H1 (cell line): ENCODE results near the gene FBH1. TPM values are rescaled to one million over a fixed set of nuclear protein-coding genes. Genes with fewer than 3 reads are reported as not detected.

Experiments
- CTCF ChIA-PET: fragments of 300-600 bp; sonication (Branson Sonifier 250); formaldehyde crosslinking; loops from one replicate; lab custom pipeline; 2021; ENCODE audit not compliant: partially characterized antibody; lab: Charles Lee
- POLR2A ChIA-PET: fragments of 300-600 bp; sonication (Branson Sonifier 250); formaldehyde crosslinking; loops from one replicate; lab custom pipeline; 2021; ENCODE audit warnings: inconsistent platforms; ENCODE audit not compliant: partially characterized antibody; lab: Charles Lee
- DNase-seq, 2 experiments: peaks; one replicate each; pipeline versions ENCODE4 v3.0.0 to v3.0.0-alpha.2; 2010 to 2022; ENCODE audit warnings: low spot score in 2 of 2, low read depth in 1 of 2, mixed read lengths in 1 of 2
- FAIRE-seq: peaks from 2 replicates; lab custom pipeline; 2011; peaks lifted over from hg19 to GRCh38; lab: Jason Lieb, UNC
- H2AFZ ChIP-seq: 2 replicates; pipeline ENCODE4 v1.8.1; 2012; ENCODE audit warnings: low read length, inconsistent platforms
- H2AK5ac ChIP-seq: 2 replicates; pipeline ENCODE4 v1.6.1; 2013; ENCODE audit warnings: low read depth, low read length
- H2BK120ac ChIP-seq: replicated peaks from 2 replicates; pipeline ENCODE3; 2013; ENCODE audit warnings: low read depth, low read length, inconsistent platforms
- H2BK12ac ChIP-seq: 2 replicates; pipeline ENCODE4 v1.6.1; 2013; ENCODE audit warnings: low read depth, low read length
- H2BK15ac ChIP-seq: 2 replicates; pipeline ENCODE4 v1.6.1; 2013; ENCODE audit warnings: low read length
- H2BK20ac ChIP-seq: 2 replicates; pipeline ENCODE4 v1.6.1; 2013; ENCODE audit warnings: low read length
- H2BK5ac ChIP-seq: 2 replicates; pipeline ENCODE4 v1.6.1; 2013; ENCODE audit warnings: low read depth, low read length
- H3K14ac ChIP-seq: 2 replicates; pipeline ENCODE4 v1.6.1; 2013; ENCODE audit warnings: inconsistent platforms; ENCODE audit not compliant: insufficient read length
- H3K18ac ChIP-seq: 2 replicates; pipeline ENCODE4 v1.6.1; 2013; ENCODE audit warnings: low read length; ENCODE audit errors: extremely low read depth
- H3K23ac ChIP-seq: 2 replicates; pipeline ENCODE4 v1.6.1; 2013; ENCODE audit warnings: inconsistent platforms; ENCODE audit not compliant: insufficient read length
- H3K23me2 ChIP-seq: 2 replicates; pipeline ENCODE4 v1.6.1; 2013; ENCODE audit warnings: low read depth, low read length
- H3K27ac ChIP-seq: 2 replicates; pipeline ENCODE4 v1.6.1; 2011; ENCODE audit warnings: low read depth, low read length, inconsistent platforms
- H3K27me3 ChIP-seq, 4 experiments: replicated peaks in 1 of 4; 1 replicate in 1 of 4; 2 replicates in 3 of 4; pipeline versions ENCODE4 v1.6.1 to v1.8.1; 2011 to 2013; ENCODE audit warnings: low read length in 3 of 4, mild to moderate bottlenecking in 3 of 4, inconsistent platforms in 2 of 4, mixed read lengths in 2 of 4, moderate library complexity in 1 of 4; ENCODE audit not compliant: control insufficient read depth in 3 of 4, insufficient read depth in 3 of 4; ENCODE audit errors: extremely low read depth in 1 of 4
- H3K36me3 ChIP-seq, 4 experiments: 2 replicates each; pipeline versions ENCODE4 v1.6.1 to v1.8.1; 2011 to 2013; ENCODE audit warnings: mild to moderate bottlenecking in 4 of 4, low read length in 3 of 4, moderate library complexity in 2 of 4, control low read depth in 1 of 4, inconsistent platforms in 1 of 4; ENCODE audit not compliant: insufficient read depth in 4 of 4, control insufficient read depth in 2 of 4
- H3K4ac ChIP-seq: replicated peaks from 2 replicates; pipeline ENCODE3; 2013; ENCODE audit warnings: low read length, low read depth, mixed read lengths, inconsistent platforms; ENCODE audit not compliant: insufficient read length
- H3K4me1 ChIP-seq, 4 experiments: replicated peaks in 1 of 4; 1 replicate in 1 of 4; 2 replicates in 3 of 4; pipeline versions ENCODE4 v1.6.1 to v1.8.1; 2011 to 2013; ENCODE audit warnings: low read length in 3 of 4, inconsistent platforms in 2 of 4, mixed read lengths in 1 of 4; ENCODE audit not compliant: insufficient read depth in 4 of 4, control insufficient read depth in 3 of 4
- H3K4me2 ChIP-seq, 2 experiments: 2 replicates each; pipeline versions ENCODE4 v1.6.1 to v1.8.1; 2011 to 2013; ENCODE audit warnings: low read depth in 2 of 2, low read length in 2 of 2, control low read depth in 1 of 2, inconsistent platforms in 1 of 2, mild to moderate bottlenecking in 1 of 2; ENCODE audit not compliant: insufficient read depth in 1 of 2
- H3K4me3 ChIP-seq, 4 experiments: fragments of 200-600, 300-600 bp in 1 of 4; sonication (generic), shearing (Covaris generic), sonication (Bioruptor Twin) in 1 of 4; 2 replicates each; pipeline versions ENCODE4 v1.5.1 to v1.8.1; 2011 to 2016; ENCODE audit warnings: low read length in 4 of 4, low read depth in 3 of 4, control low read depth in 2 of 4, inconsistent platforms in 2 of 4, mild to moderate bottlenecking in 2 of 4, mixed read lengths in 1 of 4, moderate library complexity in 1 of 4; ENCODE audit not compliant: insufficient read depth in 2 of 4; ENCODE audit errors: extremely low read depth in 1 of 4
- H3K56ac ChIP-seq: replicated peaks from 2 replicates; pipeline ENCODE3; 2013; ENCODE audit warnings: low read depth, mild to moderate bottlenecking, mixed read lengths, low read length, inconsistent platforms; ENCODE audit not compliant: insufficient read length
- H3K79me1 ChIP-seq: 2 replicates; pipeline ENCODE4 v1.6.1; 2013; ENCODE audit warnings: low read depth, low read length, control low read depth
- H3K79me2 ChIP-seq, 2 experiments: 2 replicates each; pipeline versions ENCODE4 v1.6.1 to v1.8.1; 2012 to 2013; ENCODE audit warnings: low read length in 2 of 2, mild to moderate bottlenecking in 2 of 2, inconsistent platforms in 1 of 2; ENCODE audit not compliant: insufficient read depth in 2 of 2, control insufficient read depth in 1 of 2
- H3K9ac ChIP-seq, 4 experiments: replicated peaks in 1 of 4; 1 replicate in 1 of 4; 2 replicates in 3 of 4; pipeline versions ENCODE4 v1.6.1 to v1.8.1; 2011 to 2013; ENCODE audit warnings: low read depth in 3 of 4, low read length in 3 of 4, control low read depth in 2 of 4, mild to moderate bottlenecking in 2 of 4, moderate library complexity in 2 of 4, inconsistent platforms in 1 of 4; ENCODE audit errors: extremely low read depth in 1 of 4
- H3K9me3 ChIP-seq, 2 experiments: 2 replicates each; pipeline versions ENCODE4 v1.6.1 to v1.8.1; 2012 to 2013; ENCODE audit warnings: mild to moderate bottlenecking in 2 of 2, moderate library complexity in 2 of 2, control low read depth in 1 of 2, inconsistent platforms in 1 of 2, low read depth in 1 of 2, low read length in 1 of 2, mixed read lengths in 1 of 2; ENCODE audit not compliant: insufficient read depth in 2 of 2
- H4K20me1 ChIP-seq, 2 experiments: replicated peaks in 1 of 2; 2 replicates each; pipeline versions ENCODE3 to v1.8.1; 2011 to 2013; ENCODE audit warnings: inconsistent platforms in 2 of 2, low read length in 2 of 2, mild to moderate bottlenecking in 1 of 2; ENCODE audit not compliant: insufficient read depth in 2 of 2, control insufficient read depth in 1 of 2
- H4K5ac ChIP-seq: 2 replicates; pipeline ENCODE4 v1.6.1; 2013; ENCODE audit warnings: low read length, low read depth, mixed read lengths, inconsistent platforms; ENCODE audit not compliant: insufficient read length
- H4K8ac ChIP-seq: 2 replicates; pipeline ENCODE4 v1.8.0; 2013; ENCODE audit warnings: mild to moderate bottlenecking, moderate library complexity, low read length, inconsistent platforms; ENCODE audit not compliant: insufficient read depth; ENCODE audit errors: extremely low read depth
- H4K91ac ChIP-seq: replicated peaks from 2 replicates; pipeline ENCODE3; 2013; ENCODE audit warnings: low read length, mixed read lengths, inconsistent platforms; ENCODE audit not compliant: insufficient read length
- CTBP2 ChIP-seq: IDR thresholded peaks from 2 replicates; pipeline ENCODE4 v1.7.0; 2011; ENCODE audit warnings: borderline replicate concordance, mild to moderate bottlenecking, moderate library complexity, mixed read lengths, low read length; ENCODE audit not compliant: insufficient read depth, insufficient read length
- GTF2F1 ChIP-seq: IDR thresholded peaks from 2 replicates; pipeline ENCODE4 v1.6.1; 2012; ENCODE audit warnings: low read depth, low read length, improper control_type of control experiment, borderline replicate concordance
- HDAC6 ChIP-seq: IDR thresholded peaks from one replicate; pipeline ENCODE4 v1.7.1; 2012; ENCODE audit warnings: low read depth, mild to moderate bottlenecking, inconsistent platforms, low read length, moderate library complexity
- JUND ChIP-seq: IDR thresholded peaks from 2 replicates; pipeline ENCODE4 v1.6.1; 2011; ENCODE audit warnings: mild to moderate bottlenecking, improper control_type of control experiment, low read length
- MAFK ChIP-seq: IDR thresholded peaks from 2 replicates; pipeline ENCODE4 v1.6.1; 2012; ENCODE audit warnings: low read depth, mild to moderate bottlenecking, improper control_type of control experiment, low read length
- RBBP5 ChIP-seq: IDR thresholded peaks from 2 replicates; pipeline ENCODE4 v1.7.1; 2012; ENCODE audit warnings: low read depth, mild to moderate bottlenecking, inconsistent platforms, low read length, moderate library complexity, borderline replicate concordance
- SIN3A ChIP-seq, 2 experiments: IDR thresholded peaks in 1 of 2; conservative IDR thresholded peaks in 1 of 2; 2 replicates each; pipeline ENCODE4 v1.6.1; 2011 to 2012; ENCODE audit warnings: low read length in 2 of 2, improper control_type of control experiment in 1 of 2, low read depth in 1 of 2, mild to moderate bottlenecking in 1 of 2
- SIX5 ChIP-seq: IDR thresholded peaks from 2 replicates; pipeline ENCODE4 v1.6.1; 2011; ENCODE audit warnings: mild to moderate bottlenecking, low read depth, low read length
- TAF7 ChIP-seq: optimal IDR thresholded peaks from 2 replicates; pipeline ENCODE3; 2011; ENCODE audit warnings: low read depth, mild to moderate bottlenecking, inconsistent platforms, low read length, moderate library complexity, borderline replicate concordance
- WGBS, 2 experiments: shearing (Covaris generic) in 1 of 2; methylation state at CpG; one replicate each; pipeline versions ENCODE4 v1.1.6 to v1.1.7; 2013 to 2015; ENCODE audit warnings: low lambda C conversion rate in 2 of 2, mixed read lengths in 2 of 2, inconsistent platforms in 1 of 2, low coverage in 1 of 2, missing lambda C conversion rate in 1 of 2; ENCODE audit not compliant: insufficient replicate concordance in 2 of 2, insufficient coverage in 1 of 2, insufficient read length in 1 of 2; ENCODE audit errors: extremely low coverage in 1 of 2, missing lambda C conversion rate in 1 of 2; 5-methylcytosine and 5-hydroxymethylcytosine counted together
- polyA plus RNA-seq, 7 experiments: library from polyadenylated mRNA; depleted of rRNA in 3 of 7; stranded (reverse) in 5 of 7; unstranded in 2 of 7; fragments of >200 nt in 5 of 7; fragments of 200-250 nt in 2 of 7; gene quantifications; 1 replicate in 5 of 7; 2 replicates in 1 of 7; 4 replicates in 1 of 7; pipeline versions ENCODE4 v1.2.1 to v1.2.3, GENCODE V29; 2011 to 2013; ENCODE audit warnings: missing spikeins in 2 of 7, mixed read lengths in 2 of 7
- total RNA-seq: library from RNA; stranded (reverse); fragmentation: NEBNext Ultra II Directional; extraction: Animal tissue kit (Norgen Biotek cat#: 25700); gene quantifications from 2 replicates; pipeline ENCODE4 v1.2.1, GENCODE V29; 2021
- TF ChIP-seq, protein P1 (sequence below), 3 experiments: IDR thresholded peaks; 1 replicate in 2 of 3; 2 replicates in 1 of 3; pipeline versions ENCODE4 v1.5.1 to v1.6.1; 2011; ENCODE audit warnings: low read length in 3 of 3, mild to moderate bottlenecking in 3 of 3, inconsistent platforms in 2 of 3, low read depth in 1 of 3, moderate library complexity in 1 of 3; ENCODE audit not compliant: insufficient read depth in 1 of 3; ENCODE audit errors: control extremely low read depth in 1 of 3

Gene FBH1
- total and polyA plus RNA-seq, 2 of the 8 experiments (the other 6 are each of a cell fraction or from before 2014, with no cell fraction given): 31.1 to 51.8 TPM

DNA sequence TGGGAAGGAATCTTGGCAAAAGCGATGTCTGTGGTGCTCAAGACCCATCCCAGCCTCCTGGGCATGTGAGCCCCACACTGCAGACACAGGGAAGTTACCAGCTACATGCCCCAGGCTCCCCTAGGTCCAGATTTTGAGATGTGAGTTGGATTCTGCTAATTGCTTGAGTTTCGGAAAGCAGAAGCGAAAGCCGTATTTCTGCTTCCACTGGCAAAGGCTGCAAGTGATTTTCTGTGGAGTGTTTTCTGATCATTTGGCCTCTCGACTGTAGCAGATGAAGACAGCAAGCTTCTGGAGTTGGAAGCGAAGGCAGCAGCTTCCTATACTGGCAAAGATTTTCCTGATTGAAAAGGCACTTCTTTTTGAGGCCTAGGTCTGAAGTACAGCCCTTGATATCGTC is 30.0 kb upstream of the FBH1 start:
- Histone ChIP-seq H3K79me2 (no peaks in the 10 kb centered on the region), H3K4me1 (no peaks in the 10 kb centered on the region; a peak in 1 of 7 replicates), H3K9me3 (no peaks in the 10 kb centered on the region), H3K23me2 (no peaks in the 10 kb centered on the region), H2BK15ac (no peak overlapping the region), H3K56ac (no peak overlapping the region), H3K14ac (no peak overlapping the region), H3K4ac (no peak overlapping the region), H3K4me3 (no peak overlapping the region), H4K20me1 (peaks cover 0 to 2% of the 10 kb centered on the region in 2 experiments), H4K91ac (no peak overlapping the region), H4K5ac (no peak overlapping the region), H2AFZ (no peak overlapping the region), H3K27ac (no peak overlapping the region), H2AK5ac (no peak overlapping the region), H3K4me2 (no peak overlapping the region), H3K23ac (no peak overlapping the region), H2BK20ac (no peak overlapping the region), H3K79me1 (no peaks in the 10 kb centered on the region), H3K18ac (no peak overlapping the region), H3K36me3 (no peaks in the 10 kb centered on the region), H4K8ac (peak overlapping the region; percentile 25; the same call in 1 of the 2 replicates), H2BK120ac (no peak overlapping the region), H2BK12ac (no peak overlapping the region), H3K9ac (no peak overlapping the region), H3K27me3 (no peaks in the 10 kb centered on the region), H2BK5ac (no peak overlapping the region)
- FAIRE-seq (no peak), DNase-seq (no peak)
- CTCF ChIA-PET: interaction anchor here (0.8 to 9.6 kb wide), 5 partner anchors 13 to 231 kb away, joined by 3 to 70 read pairs (median 4); no protein-coding TSS in a partner anchor
- POLR2A ChIA-PET: interaction anchor here (0.6 to 3.6 kb wide), 5 partner anchors 9 to 231 kb away, joined by 3 to 14 read pairs (median 3); no protein-coding TSS in a partner anchor
- WGBS, 2 experiments: 96% methylated on average over 7 of the region's 7 CpGs; no CpG with 5 or more reads in 1 of the 2 experiments
- TF ChIP-seq CTBP2 (no peak), TAF7 (no peak), JUND (no peak), MAFK (no peak), SIN3A (conservative IDR thresholded peaks at IDR 0.05 in 1 of 2, IDR thresholded peaks at IDR 0.05 in 1 of 2; ENCODE audit: low read depth in 1 of 2, low read length in 2 of 2) (no peak), HDAC6 (no peak), SIX5 (no peak), GTF2F1 (no peak), RBBP5 (no peak)
- TF ChIP-seq, protein P1, sequence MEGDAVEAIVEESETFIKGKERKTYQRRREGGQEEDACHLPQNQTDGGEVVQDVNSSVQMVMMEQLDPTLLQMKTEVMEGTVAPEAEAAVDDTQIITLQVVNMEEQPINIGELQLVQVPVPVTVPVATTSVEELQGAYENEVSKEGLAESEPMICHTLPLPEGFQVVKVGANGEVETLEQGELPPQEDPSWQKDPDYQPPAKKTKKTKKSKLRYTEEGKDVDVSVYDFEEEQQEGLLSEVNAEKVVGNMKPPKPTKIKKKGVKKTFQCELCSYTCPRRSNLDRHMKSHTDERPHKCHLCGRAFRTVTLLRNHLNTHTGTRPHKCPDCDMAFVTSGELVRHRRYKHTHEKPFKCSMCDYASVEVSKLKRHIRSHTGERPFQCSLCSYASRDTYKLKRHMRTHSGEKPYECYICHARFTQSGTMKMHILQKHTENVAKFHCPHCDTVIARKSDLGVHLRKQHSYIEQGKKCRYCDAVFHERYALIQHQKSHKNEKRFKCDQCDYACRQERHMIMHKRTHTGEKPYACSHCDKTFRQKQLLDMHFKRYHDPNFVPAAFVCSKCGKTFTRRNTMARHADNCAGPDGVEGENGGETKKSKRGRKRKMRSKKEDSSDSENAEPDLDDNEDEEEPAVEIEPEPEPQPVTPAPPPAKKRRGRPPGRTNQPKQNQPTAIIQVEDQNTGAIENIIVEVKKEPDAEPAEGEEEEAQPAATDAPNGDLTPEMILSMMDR (IDR thresholded peaks at IDR 0.05; ENCODE audit: control extremely low read depth in 1 of 3, insufficient read depth in 1 of 3, low read depth in 1 of 3, low read length in 3 of 3): no peak
